Esophagus squamous epithelium (tissue), 5 donors: ENCODE results near the gene ADGRB3. TPM values are rescaled to one million over a fixed set of nuclear protein-coding genes. Genes with fewer than 3 reads are reported as not detected.

Source experiments
- DNase-seq: peaks from one replicate; lab custom pipeline; 2025; lab: John Stamatoyannopoulos, UW
- H3K27ac ChIP-seq, 4 donors: fragments of 200-600 bp; sonication (generic); one replicate each; pipeline ENCODE4 v1.5.1; 2016 to 2019; ENCODE audit warnings: mild to moderate bottlenecking in 1 of 4
- H3K27me3 ChIP-seq, 4 donors: fragments of 200-600 bp; sonication (generic); 1 replicate in 3 of 4; 2 replicates in 1 of 4; pipeline versions ENCODE4 v1.5.1 to v1.6.0; 2017 to 2021; ENCODE audit warnings: antibody characterized with exemption in 1 of 4
- H3K36me3 ChIP-seq, 3 donors: fragments of 200-600 bp; sonication (generic); one replicate each; pipeline ENCODE4 v1.5.1; 2016 to 2019
- H3K4me1 ChIP-seq, 3 donors: fragments of 200-600 bp; sonication (generic); one replicate each; pipeline ENCODE4 v1.5.1; 2017 to 2019
- H3K4me3 ChIP-seq, 4 donors: fragments of 200-600 bp; sonication (generic); 1 replicate in 3 of 4; 2 replicates in 1 of 4; pipeline ENCODE4 v1.5.1; 2016 to 2019; ENCODE audit warnings: mild to moderate bottlenecking in 2 of 4, moderate library complexity in 1 of 4
- H3K9me3 ChIP-seq, 3 donors: fragments of 200-600 bp; sonication (generic); one replicate each; pipeline ENCODE4 v1.5.1; 2016 to 2019
- CTCF ChIP-seq, 6 experiments: fragments of 450-650 bp in 4 of 6; fragments of 200-600 bp in 2 of 6; sonication (generic) in 2 of 6; IDR thresholded peaks; one replicate each; pipeline ENCODE4 v1.5.1; 2016 to 2019; ENCODE audit warnings: antibody characterized with exemption in 6 of 6, mild to moderate bottlenecking in 4 of 6, moderate library complexity in 4 of 6
- POLR2A ChIP-seq, 4 donors: fragments of 450-650 bp; IDR thresholded peaks; one replicate each; pipeline ENCODE4 v1.6.1; 2017; ENCODE audit warnings: antibody characterized with exemption in 4 of 4, mild to moderate bottlenecking in 4 of 4, moderate library complexity in 3 of 4
- WGBS, 2 donors: methylation state at CpG; one replicate each; pipeline ENCODE4 v1.1.5; 2018; 5-methylcytosine and 5-hydroxymethylcytosine counted together
- intact Hi-C: fragments of 100-400 bp; cut with DNase I; formaldehyde crosslinking; loops from one replicate; pipeline ENCODE4 v1.15.0; 2022
- total RNA-seq, 4 donors: library from RNA; depleted of rRNA; stranded (reverse); fragments of >200 nt; gene quantifications; one replicate each; pipeline ENCODE4 v1.1.0, GENCODE V29; 2016
- donor health status: DM: yes; HTN: yes; CAD: no.

ADGRB3 gene
- total RNA-seq, 4 donors from 2014 or later, result 0.04 to 1.1 (median 0.32) TPM

GRCh38 chr6:68642081-68642480 is 7.0 kb downstream of the ADGRB3 start:
- no peak for TF ChIP-seq POLR2A (IDR thresholded peaks at IDR 0.05)
- no peak for TF ChIP-seq CTCF (IDR thresholded peaks at IDR 0.05)
- DNase-seq, result no peak

GRCh38 chr6:68642977-68643376 is 7.9 kb downstream of the ADGRB3 start:
- H3K27me3 ChIP-seq, result peaks cover 0 to 27% (median 0%) of the 10 kb centered on the region in 4 donors
- no peaks in the 10 kb centered on the region for H3K36me3 ChIP-seq
- no peak overlapping the region for H3K4me3 ChIP-seq
- 91 to 100% methylated on average over 1 of the region's 1 CpG for WGBS, 2 donors
- H3K9me3 ChIP-seq, result no peaks in the 10 kb centered on the region
- peaks cover 0 to 9% (median 0%) of the 10 kb centered on the region in 3 donors for H3K4me1 ChIP-seq
- intact Hi-C loops, result no loop called here
- DNase-seq, result no peak
- TF ChIP-seq POLR2A (IDR thresholded peaks at IDR 0.05), result no peak
- no peak for TF ChIP-seq CTCF (IDR thresholded peaks at IDR 0.05)
- no peak overlapping the region for H3K27ac ChIP-seq

More at GRCh38 chr6:68642081-68642480, 7.0 kb downstream of the ADGRB3 start:
- Histone ChIP-seq H3K36me3 (no peaks in the 10 kb centered on the region), H3K27me3 (peaks cover 0 to 36% (median 0%) of the 10 kb centered on the region in 4 donors), H3K4me1 (peaks cover 0 to 9% (median 0%) of the 10 kb centered on the region in 3 donors), H3K4me3 (no peak overlapping the region), H3K27ac (no peak overlapping the region), H3K9me3 (no peaks in the 10 kb centered on the region)
- intact Hi-C loops, result no loop called here

GRCh38 chr6:68649669-68650068 is 14.6 kb downstream of the ADGRB3 start:
- 80 to 84% methylated on average over 3 of the region's 3 CpGs for WGBS, 2 donors
- no peak for TF ChIP-seq CTCF (IDR thresholded peaks at IDR 0.05)
- TF ChIP-seq POLR2A (IDR thresholded peaks at IDR 0.05), result no peak
- H3K27me3 ChIP-seq, result no peaks in the 10 kb centered on the region
- no peak overlapping the region for H3K27ac ChIP-seq
- H3K9me3 ChIP-seq, result no peaks in the 10 kb centered on the region
- intact Hi-C loops, result no loop called here
- no peaks in the 10 kb centered on the region for H3K36me3 ChIP-seq
- no peak overlapping the region for H3K4me3 ChIP-seq
- DNase-seq, result no peak
- no peaks in the 10 kb centered on the region for H3K4me1 ChIP-seq

GRCh38 chr6:68650142-68650541 is 15.1 kb downstream of the ADGRB3 start:
- no peaks in the 10 kb centered on the region for H3K4me1 ChIP-seq
- TF ChIP-seq CTCF (IDR thresholded peaks at IDR 0.05) (no peak), POLR2A (IDR thresholded peaks at IDR 0.05) (no peak)
- no peak overlapping the region for H3K4me3 ChIP-seq
- no peaks in the 10 kb centered on the region for H3K27me3 ChIP-seq
- H3K9me3 ChIP-seq, result no peaks in the 10 kb centered on the region
- intact Hi-C loops, result no loop called here
- H3K27ac ChIP-seq, result no peak overlapping the region
- no peak for DNase-seq
- 77 to 82% methylated on average over 4 of the region's 4 CpGs for WGBS, 2 donors
- no peaks in the 10 kb centered on the region for H3K36me3 ChIP-seq

GRCh38 chr6:68651011-68651985 is 16.2 kb downstream of the ADGRB3 start:
- TF ChIP-seq POLR2A (IDR thresholded peaks at IDR 0.05) (no peak), CTCF (IDR thresholded peaks at IDR 0.05) (no peak)
- no peaks in the 10 kb centered on the region for H3K36me3 ChIP-seq

More at GRCh38 chr6:68651011-68651985, 16.2 kb downstream of the ADGRB3 start:
- Histone ChIP-seq H3K4me3 (no peak overlapping the region), H3K4me1 (no peaks in the 10 kb centered on the region), H3K9me3 (no peaks in the 10 kb centered on the region), H3K27ac (no peak overlapping the region), H3K27me3 (no peaks in the 10 kb centered on the region)
- no peak for DNase-seq
- WGBS, 2 donors, result 38 to 39% methylated on average over 2 of the region's 2 CpGs
- intact Hi-C loops, result no loop called here
